Measurements from ENCODE around the gene FRMD3. TPM values are rescaled to one million over a fixed set of nuclear protein-coding genes. Genes with fewer than 3 reads are reported as not detected.
A peak's percentile ranks its signal among the peaks of the same experiment; 100 is the strongest.

The FRMD3 gene
- total RNA-seq, 4 donors from 2014 or later = 6.1 to 47.1 (median 11.5) TPM

DNA sequence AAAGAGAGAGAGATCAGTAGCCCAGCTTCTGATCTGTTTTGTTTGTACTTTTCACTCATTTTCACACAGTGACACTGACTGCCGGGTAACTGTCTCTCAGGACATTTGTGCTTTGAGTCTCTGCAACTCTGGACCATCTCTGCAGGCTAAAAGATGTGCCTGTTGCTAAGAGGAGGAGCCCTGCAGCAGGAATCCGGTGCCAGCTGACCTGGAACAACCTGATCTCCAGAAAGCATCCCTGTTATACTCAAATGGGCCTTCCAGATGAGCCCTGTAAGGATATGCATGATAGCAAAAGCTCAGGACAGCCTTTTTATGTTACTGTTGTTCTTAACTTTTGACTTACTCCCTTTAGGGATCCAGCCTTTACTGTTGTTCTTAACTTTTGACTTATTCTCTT, 304.6 kb downstream of the FRMD3 start:
- DNase-seq (ENCODE audit: low spot score) = no peak
- ATAC-seq (ENCODE audit: low FRiP score) = no peak
- TF ChIP-seq, protein P1, sequence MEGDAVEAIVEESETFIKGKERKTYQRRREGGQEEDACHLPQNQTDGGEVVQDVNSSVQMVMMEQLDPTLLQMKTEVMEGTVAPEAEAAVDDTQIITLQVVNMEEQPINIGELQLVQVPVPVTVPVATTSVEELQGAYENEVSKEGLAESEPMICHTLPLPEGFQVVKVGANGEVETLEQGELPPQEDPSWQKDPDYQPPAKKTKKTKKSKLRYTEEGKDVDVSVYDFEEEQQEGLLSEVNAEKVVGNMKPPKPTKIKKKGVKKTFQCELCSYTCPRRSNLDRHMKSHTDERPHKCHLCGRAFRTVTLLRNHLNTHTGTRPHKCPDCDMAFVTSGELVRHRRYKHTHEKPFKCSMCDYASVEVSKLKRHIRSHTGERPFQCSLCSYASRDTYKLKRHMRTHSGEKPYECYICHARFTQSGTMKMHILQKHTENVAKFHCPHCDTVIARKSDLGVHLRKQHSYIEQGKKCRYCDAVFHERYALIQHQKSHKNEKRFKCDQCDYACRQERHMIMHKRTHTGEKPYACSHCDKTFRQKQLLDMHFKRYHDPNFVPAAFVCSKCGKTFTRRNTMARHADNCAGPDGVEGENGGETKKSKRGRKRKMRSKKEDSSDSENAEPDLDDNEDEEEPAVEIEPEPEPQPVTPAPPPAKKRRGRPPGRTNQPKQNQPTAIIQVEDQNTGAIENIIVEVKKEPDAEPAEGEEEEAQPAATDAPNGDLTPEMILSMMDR (IDR thresholded peaks at IDR 0.05) = no peak

GRCh38 chr9:83231039-83231438, 307.2 kb downstream of the FRMD3 start:
- ATAC-seq (ENCODE audit: low FRiP score) (no peak), DNase-seq (ENCODE audit: low spot score) (no peak)
- TF ChIP-seq, protein P1 (IDR thresholded peaks at IDR 0.05) = no peak

GRCh38 chr9:83220730-83221129, 317.5 kb downstream of the FRMD3 start:
- TF ChIP-seq, protein P1 (IDR thresholded peaks at IDR 0.05) = no peak
- no peak for DNase-seq (ENCODE audit: low spot score)
- ATAC-seq (ENCODE audit: low FRiP score) = no peak

DNA sequence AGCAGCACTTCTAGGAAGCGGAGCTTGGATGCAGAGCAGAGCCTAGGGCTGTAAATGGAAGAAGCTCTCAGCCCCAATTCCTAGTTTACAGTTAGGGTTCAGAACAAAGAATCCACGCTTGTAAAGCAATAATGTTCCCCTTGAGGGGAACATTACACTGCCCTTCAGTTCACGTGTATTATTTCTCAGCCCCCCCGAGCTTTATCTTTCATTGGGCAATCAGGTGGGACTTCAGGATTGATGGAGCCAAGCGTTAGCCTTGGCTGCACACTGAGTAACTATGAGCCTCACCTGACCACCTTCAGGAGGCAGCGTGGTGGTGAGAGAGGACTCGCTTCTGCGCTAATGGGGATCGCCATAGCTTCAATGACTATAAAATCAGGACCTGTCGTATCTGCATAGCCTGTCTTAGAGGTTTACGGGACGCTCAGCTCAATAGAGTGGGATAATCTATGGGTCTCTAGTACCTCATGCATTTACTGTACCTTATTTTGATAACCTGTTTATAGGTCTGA, 318.2 kb downstream of the FRMD3 start:
- ATAC-seq (ENCODE audit: low FRiP score) (peak; percentile 57), DNase-seq (ENCODE audit: low spot score) (no peak)
- TF ChIP-seq, protein P1 (IDR thresholded peaks at IDR 0.05) = no peak

- peak; percentile 32 for DNase-seq (ENCODE audit: low spot score)
- TF ChIP-seq, protein P1 (IDR thresholded peaks at IDR 0.05) = no peak
- peak; percentile 89 for ATAC-seq (ENCODE audit: low FRiP score)
Measured at GRCh38 chr9:83219154-83219923, 318.9 kb downstream of the FRMD3 start.

DNA sequence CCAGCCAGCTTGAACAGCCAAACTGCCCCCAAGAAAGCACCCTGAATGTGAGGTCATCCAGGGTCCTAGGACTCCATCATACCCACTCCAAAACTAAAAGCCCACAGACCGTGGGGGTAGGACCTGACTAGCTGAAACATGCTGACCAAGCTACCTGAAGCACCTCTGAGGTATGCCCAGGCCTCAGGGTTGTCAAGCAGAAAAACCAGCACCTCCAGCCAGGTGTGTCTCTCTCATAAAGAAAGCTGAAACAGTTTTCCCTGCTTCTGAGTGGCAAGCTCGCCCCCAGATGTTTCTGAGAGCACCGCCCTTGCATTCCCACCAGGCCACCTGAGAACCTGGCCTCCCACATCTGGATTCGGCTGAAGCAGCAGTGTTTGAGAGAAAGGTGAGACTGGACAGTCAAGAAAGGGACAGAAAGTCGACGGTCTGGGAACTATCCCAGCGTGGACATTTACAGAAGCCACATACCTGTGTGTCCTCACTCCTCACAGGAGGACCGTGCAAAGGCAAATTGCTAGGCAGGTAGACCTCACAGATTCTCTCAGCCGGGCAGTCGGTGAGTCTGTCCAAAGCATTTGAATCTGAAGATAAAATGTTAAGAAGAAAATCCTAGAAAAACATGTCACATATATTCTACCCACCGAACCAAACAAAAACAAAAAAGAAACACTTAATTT, 319.6 kb downstream of the FRMD3 start:
- TF ChIP-seq, protein P1 (IDR thresholded peaks at IDR 0.05) = no peak
- DNase-seq (ENCODE audit: low spot score) (no peak), ATAC-seq (ENCODE audit: low FRiP score) (no peak)

Data from omental fat pad (tissue), 4 donors.